ENCODE results near the gene JMJD8. TPM values are rescaled to one million over a fixed set of nuclear protein-coding genes. Genes with fewer than 3 reads are reported as not detected.
A peak's percentile ranks its signal among the peaks of the same experiment; 100 is the strongest.

Gene JMJD8
- total and polyA plus RNA-seq, 11 donors: 36.2 to 103 (median 44.1) TPM

DNA sequence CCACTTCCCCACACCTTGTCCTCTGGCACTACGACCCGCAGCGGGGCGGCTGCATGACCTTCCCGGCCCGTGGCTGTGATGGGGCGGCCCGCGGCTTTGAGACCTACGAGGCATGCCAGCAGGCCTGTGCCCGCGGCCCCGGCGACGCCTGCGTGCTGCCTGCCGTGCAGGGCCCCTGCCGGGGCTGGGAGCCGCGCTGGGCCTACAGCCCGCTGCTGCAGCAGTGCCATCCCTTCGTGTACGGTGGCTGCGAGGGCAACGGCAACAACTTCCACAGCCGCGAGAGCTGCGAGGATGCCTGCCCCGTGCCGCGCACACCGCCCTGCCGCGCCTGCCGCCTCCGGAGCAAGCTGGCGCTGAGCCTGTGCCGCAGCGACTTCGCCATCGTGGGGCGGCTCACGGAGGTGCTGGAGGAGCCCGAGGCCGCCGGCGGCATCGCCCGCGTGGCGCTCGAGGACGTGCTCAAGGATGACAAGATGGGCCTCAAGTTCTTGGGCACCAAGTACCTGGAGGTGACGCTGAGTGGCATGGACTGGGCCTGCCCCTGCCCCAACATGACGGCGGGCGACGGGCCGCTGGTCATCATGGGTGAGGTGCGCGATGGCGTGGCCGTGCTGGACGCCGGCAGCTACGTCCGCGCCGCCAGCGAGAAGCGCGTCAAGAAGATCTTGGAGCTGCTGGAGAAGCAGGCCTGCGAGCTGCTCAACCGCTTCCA is 50.6 kb downstream of the JMJD8 start:
- intact Hi-C loops (cut with DNase I): loop anchor here in 1 of 10 donors (5.0 kb wide), 1 partner anchor 36 kb away; no protein-coding TSS in a partner anchor
- Histone ChIP-seq H3K27ac (no peak overlapping the region), H3K9me3 (no peaks in the 10 kb centered on the region), H3K4me3 (no peak overlapping the region), H3K4me1 (peaks cover 3 to 53% (median 38%) of the 10 kb centered on the region in 12 donors), H3K27me3 (no peaks in the 10 kb centered on the region), H3K36me3 (peaks cover 0 to 22% (median 0%) of the 10 kb centered on the region in 9 donors)
- ATAC-seq: no peak
- TF ChIP-seq, protein P1, sequence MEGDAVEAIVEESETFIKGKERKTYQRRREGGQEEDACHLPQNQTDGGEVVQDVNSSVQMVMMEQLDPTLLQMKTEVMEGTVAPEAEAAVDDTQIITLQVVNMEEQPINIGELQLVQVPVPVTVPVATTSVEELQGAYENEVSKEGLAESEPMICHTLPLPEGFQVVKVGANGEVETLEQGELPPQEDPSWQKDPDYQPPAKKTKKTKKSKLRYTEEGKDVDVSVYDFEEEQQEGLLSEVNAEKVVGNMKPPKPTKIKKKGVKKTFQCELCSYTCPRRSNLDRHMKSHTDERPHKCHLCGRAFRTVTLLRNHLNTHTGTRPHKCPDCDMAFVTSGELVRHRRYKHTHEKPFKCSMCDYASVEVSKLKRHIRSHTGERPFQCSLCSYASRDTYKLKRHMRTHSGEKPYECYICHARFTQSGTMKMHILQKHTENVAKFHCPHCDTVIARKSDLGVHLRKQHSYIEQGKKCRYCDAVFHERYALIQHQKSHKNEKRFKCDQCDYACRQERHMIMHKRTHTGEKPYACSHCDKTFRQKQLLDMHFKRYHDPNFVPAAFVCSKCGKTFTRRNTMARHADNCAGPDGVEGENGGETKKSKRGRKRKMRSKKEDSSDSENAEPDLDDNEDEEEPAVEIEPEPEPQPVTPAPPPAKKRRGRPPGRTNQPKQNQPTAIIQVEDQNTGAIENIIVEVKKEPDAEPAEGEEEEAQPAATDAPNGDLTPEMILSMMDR (IDR thresholded peaks at IDR 0.05): no peak
- no peak for TF ChIP-seq POLR2A (IDR thresholded peaks at IDR 0.05)
- DNase-seq: peak in 2 of 5 donors; percentile 18 to 61
- 97 to 98% (median 97%) methylated on average over 68 to 74 of the region's 74 CpGs for whole genome bisulfite sequencing, 4 donors

DNA sequence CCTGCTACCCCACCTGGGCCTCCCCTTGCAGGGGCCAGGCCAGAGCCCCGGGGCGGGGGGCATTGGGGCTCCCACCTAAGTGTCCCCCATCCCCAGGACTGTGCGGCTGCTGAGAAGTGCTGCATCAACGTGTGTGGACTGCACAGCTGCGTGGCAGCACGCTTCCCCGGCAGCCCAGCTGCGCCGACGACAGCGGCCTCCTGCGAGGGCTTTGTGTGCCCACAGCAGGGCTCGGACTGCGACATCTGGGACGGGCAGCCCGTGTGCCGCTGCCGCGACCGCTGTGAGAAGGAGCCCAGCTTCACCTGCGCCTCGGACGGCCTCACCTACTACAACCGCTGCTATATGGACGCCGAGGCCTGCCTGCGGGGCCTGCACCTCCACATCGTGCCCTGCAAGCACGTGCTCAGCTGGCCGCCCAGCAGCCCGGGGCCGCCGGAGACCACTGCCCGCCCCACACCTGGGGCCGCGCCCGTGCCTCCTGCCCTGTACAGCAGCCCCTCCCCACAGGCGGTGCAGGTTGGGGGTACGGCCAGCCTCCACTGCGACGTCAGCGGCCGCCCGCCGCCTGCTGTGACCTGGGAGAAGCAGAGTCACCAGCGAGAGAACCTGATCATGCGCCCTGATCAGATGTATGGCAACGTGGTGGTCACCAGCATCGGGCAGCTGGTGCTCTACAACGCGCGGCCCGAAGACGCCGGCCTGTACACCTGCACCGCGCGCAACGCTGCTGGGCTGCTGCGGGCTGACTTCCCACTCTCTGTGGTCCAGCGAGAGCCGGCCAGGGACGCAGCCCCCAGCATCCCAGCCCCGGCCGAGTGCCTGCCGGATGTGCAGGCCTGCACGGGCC is 51.4 kb downstream of the JMJD8 start:
- Histone ChIP-seq H3K27me3 (no peaks in the 10 kb centered on the region), H3K27ac (no peak overlapping the region), H3K4me3 (no peak overlapping the region), H3K9me3 (no peaks in the 10 kb centered on the region), H3K36me3 (peaks cover 0 to 30% (median 5%) of the 10 kb centered on the region in 9 donors), H3K4me1 (peaks cover 3 to 47% (median 33%) of the 10 kb centered on the region in 12 donors)
- no peak for ATAC-seq
- WGBS, 4 donors: 94 to 96% (median 95%) methylated on average over 20 to 67 of the region's 67 CpGs
- peak in 1 of 5 donors; percentile 18 for DNase-seq
- TF ChIP-seq, protein P1 (IDR thresholded peaks at IDR 0.05): no peak
- TF ChIP-seq POLR2A (IDR thresholded peaks at IDR 0.05): no peak
- intact Hi-C loops (cut with DNase I): loop anchor here in 1 of 10 donors (5.0 kb wide), 1 partner anchor 35 kb away; no protein-coding TSS in a partner anchor

DNA sequence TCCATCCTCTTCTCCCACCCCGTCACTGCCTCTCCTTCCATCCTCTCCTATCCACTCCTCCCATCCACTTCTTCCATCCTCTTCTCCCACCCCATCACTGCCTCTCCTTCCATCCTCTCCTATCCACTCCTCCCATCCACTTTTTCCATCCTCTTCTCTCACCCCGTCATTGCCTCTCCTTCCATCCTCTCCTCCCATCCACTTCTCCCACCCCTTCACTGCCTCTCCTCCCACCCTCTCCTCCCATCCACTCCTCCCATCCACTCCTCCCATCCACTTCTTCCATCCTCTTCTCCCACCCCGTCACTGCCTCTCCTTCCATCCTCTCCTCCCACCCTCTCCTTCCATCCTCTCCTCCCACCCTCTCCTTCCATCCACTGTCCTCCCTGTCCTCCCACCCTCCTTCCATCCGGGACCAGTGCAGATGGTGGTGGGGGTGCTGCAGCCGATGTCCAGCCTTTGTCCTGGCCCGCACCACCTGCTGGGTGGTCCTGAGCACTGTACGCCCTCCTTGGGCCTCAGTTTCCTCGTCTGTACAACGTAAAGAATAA is 52.3 kb downstream of the JMJD8 start:
- H3K4me1 ChIP-seq: peaks cover 3 to 41% (median 29%) of the 10 kb centered on the region in 12 donors
- 52 to 64% (median 58%) methylated on average over 9 of the region's 9 CpGs for WGBS, 4 donors
- H3K4me3 ChIP-seq: no peak overlapping the region
- H3K9me3 ChIP-seq: no peaks in the 10 kb centered on the region
- no peaks in the 10 kb centered on the region for H3K27me3 ChIP-seq
- no peak overlapping the region for H3K27ac ChIP-seq
- DNase-seq: no peak
- intact Hi-C loops (cut with DNase I): loop anchor here in 1 of 10 donors (5.0 kb wide), 1 partner anchor 35 kb away; no protein-coding TSS in a partner anchor
- no peak for TF ChIP-seq POLR2A (IDR thresholded peaks at IDR 0.05)
- TF ChIP-seq, protein P1 (IDR thresholded peaks at IDR 0.05): no peak
- no peak for ATAC-seq
- H3K36me3 ChIP-seq: peaks cover 0 to 38% (median 5%) of the 10 kb centered on the region in 9 donors

Other genes with a start within 250 kb of the JMJD8 start
- gene CAPN15, start 156.6 kb downstream of the JMJD8 start, total RNA-seq: 10 to 100 TPM; 12.0 to 35.5 (median 20.0) TPM
- gene CAPN15, start 156.6 kb downstream of the JMJD8 start, polyA plus RNA-seq: 10 to 100 TPM; 20.8 to 26.0 TPM
- gene PRR35, start 123.9 kb downstream of the JMJD8 start, total RNA-seq: not detected
- not detected for gene PRR35, start 123.9 kb downstream of the JMJD8 start, polyA plus RNA-seq
- under 1 TPM in 8 of 9 donors, not detected in 1; 0.23 to 0.86 (median 0.56) TPM for gene NHLRC4, start 117.3 kb downstream of the JMJD8 start, total RNA-seq
- under 1 TPM; 0.46 to 0.50 TPM for gene NHLRC4, start 117.3 kb downstream of the JMJD8 start, polyA plus RNA-seq
- gene PIGQ, start 114.4 kb downstream of the JMJD8 start, total RNA-seq: 10 to 100 TPM; 16.4 to 39.5 (median 22.0) TPM
- 10 to 100 TPM; 21.8 to 35.8 TPM for gene PIGQ, start 114.4 kb downstream of the JMJD8 start, polyA plus RNA-seq
- 10 to 100 TPM; 10.2 to 17.8 (median 12.6) TPM for gene RAB40C, start 94.3 kb downstream of the JMJD8 start, total RNA-seq
- gene RAB40C, start 94.3 kb downstream of the JMJD8 start, polyA plus RNA-seq: 10 to 100 TPM; 15.2 to 22.0 TPM
- gene WFIKKN1, start 53.3 kb downstream of the JMJD8 start, total RNA-seq: 1 to 10 TPM in 1 of 9 donors, under 1 TPM in 8; 0.15 to 1.1 (median 0.25) TPM
- gene WFIKKN1, start 53.3 kb downstream of the JMJD8 start, polyA plus RNA-seq: under 1 TPM; 0.30 to 0.51 TPM
- 100 to 1,000 TPM in 2 of 9 donors, 10 to 100 TPM in 7; 39.6 to 187 (median 44.7) TPM for gene METTL26, start 48.0 kb downstream of the JMJD8 start, total RNA-seq
- 100 to 1,000 TPM; 101 to 165 TPM for gene METTL26, start 48.0 kb downstream of the JMJD8 start, polyA plus RNA-seq
- 100 to 1,000 TPM in 4 of 9 donors, 10 to 100 TPM in 5; 52.3 to 219 (median 89.5) TPM for gene MCRIP2, start 42.5 kb downstream of the JMJD8 start, total RNA-seq
- 100 to 1,000 TPM in 1 of 2 donors, 10 to 100 TPM in 1; 97.0 to 321 TPM for gene MCRIP2, start 42.5 kb downstream of the JMJD8 start, polyA plus RNA-seq
- 10 to 100 TPM in 2 of 9 donors, 1 to 10 TPM in 7; 3.7 to 17.4 (median 8.6) TPM for gene WDR90, start 35.0 kb downstream of the JMJD8 start, total RNA-seq
- gene WDR90, start 35.0 kb downstream of the JMJD8 start, polyA plus RNA-seq: 10 to 100 TPM in 1 of 2 donors, 1 to 10 TPM in 1; 5.1 to 10.9 TPM
- 100 to 1,000 TPM in 1 of 9 donors, 10 to 100 TPM in 8; 33.7 to 102 (median 83.5) TPM for gene RHOT2, start 16.2 kb downstream of the JMJD8 start, total RNA-seq
- gene RHOT2, start 16.2 kb downstream of the JMJD8 start, polyA plus RNA-seq: 100 to 1,000 TPM in 1 of 2 donors, 10 to 100 TPM in 1; 77.2 to 143 TPM
- 1 to 10 TPM in 7 of 9 donors, under 1 TPM in 2; 0.72 to 2.7 (median 1.8) TPM for gene RHBDL1, start 8.7 kb downstream of the JMJD8 start, total RNA-seq
- 1 to 10 TPM in 1 of 2 donors, under 1 TPM in 1; 0.19 to 3.6 TPM for gene RHBDL1, start 8.7 kb downstream of the JMJD8 start, polyA plus RNA-seq
- 100 to 1,000 TPM in 8 of 9 donors, 10 to 100 TPM in 1; 93.7 to 198 (median 116) TPM for gene STUB1, start 3.9 kb downstream of the JMJD8 start, total RNA-seq
- 100 to 1,000 TPM; 107 to 159 TPM for gene STUB1, start 3.9 kb downstream of the JMJD8 start, polyA plus RNA-seq
- 10 to 100 TPM in 4 of 9 donors, 1 to 10 TPM in 5; 7.0 to 16.6 (median 9.2) TPM for gene WDR24, start 6.1 kb upstream of the JMJD8 start, total RNA-seq
- gene WDR24, start 6.1 kb upstream of the JMJD8 start, polyA plus RNA-seq: 10 to 100 TPM in 1 of 2 donors, 1 to 10 TPM in 1; 5.6 to 10.5 TPM
- under 1 TPM in 3 of 9 donors, not detected in 6; 0.59 to 1.00 (median 0.60) TPM for gene FBXL16, start 21.5 kb upstream of the JMJD8 start, total RNA-seq
- under 1 TPM; 0.03 to 0.11 TPM for gene FBXL16, start 21.5 kb upstream of the JMJD8 start, polyA plus RNA-seq
- 10 to 100 TPM; 50.5 to 79.4 (median 60.7) TPM for gene METRN, start 30.8 kb upstream of the JMJD8 start, total RNA-seq
- gene METRN, start 30.8 kb upstream of the JMJD8 start, polyA plus RNA-seq: 10 to 100 TPM; 31.2 to 69.0 TPM
- gene ANTKMT, start 36.8 kb upstream of the JMJD8 start, total RNA-seq: 10 to 100 TPM; 30.2 to 48.6 (median 36.0) TPM
- gene ANTKMT, start 36.8 kb upstream of the JMJD8 start, polyA plus RNA-seq: 10 to 100 TPM; 22.9 to 42.4 TPM
- 1 to 10 TPM in 1 of 9 donors, under 1 TPM in 5, not detected in 3; 0.35 to 1.3 (median 0.54) TPM for gene CCDC78, start 42.1 kb upstream of the JMJD8 start, total RNA-seq
- 1 to 10 TPM in 1 of 2 donors, under 1 TPM in 1; 0.60 to 1.3 TPM for gene CCDC78, start 42.1 kb upstream of the JMJD8 start, polyA plus RNA-seq
- gene HAGHL, start 42.8 kb upstream of the JMJD8 start, total RNA-seq: 10 to 100 TPM in 7 of 9 donors, 1 to 10 TPM in 2; 5.0 to 16.4 (median 11.9) TPM
- gene HAGHL, start 42.8 kb upstream of the JMJD8 start, polyA plus RNA-seq: 10 to 100 TPM; 11.3 to 44.2 TPM
- 10 to 100 TPM; 21.4 to 33.1 (median 26.8) TPM for gene CIAO3, start 56.7 kb upstream of the JMJD8 start, total RNA-seq
- gene CIAO3, start 56.7 kb upstream of the JMJD8 start, polyA plus RNA-seq: 10 to 100 TPM; 36.0 to 41.5 TPM
- 10 to 100 TPM in 1 of 9 donors, under 1 TPM in 2, not detected in 6; 0.48 to 82.2 (median 0.50) TPM for gene MSLN, start 76.4 kb upstream of the JMJD8 start, total RNA-seq
- not detected for gene MSLN, start 76.4 kb upstream of the JMJD8 start, polyA plus RNA-seq
- 10 to 100 TPM in 4 of 9 donors, 1 to 10 TPM in 5; 7.1 to 19.4 (median 9.9) TPM for gene RPUSD1, start 104.0 kb upstream of the JMJD8 start, total RNA-seq
- gene RPUSD1, start 104.0 kb upstream of the JMJD8 start, polyA plus RNA-seq: 10 to 100 TPM; 12.5 to 25.7 TPM
- gene CHTF18, start 104.3 kb upstream of the JMJD8 start, total RNA-seq: 10 to 100 TPM in 2 of 9 donors, 1 to 10 TPM in 6, under 1 TPM in 1; 0.83 to 15.0 (median 4.0) TPM
- 1 to 10 TPM; 2.6 to 3.9 TPM for gene CHTF18, start 104.3 kb upstream of the JMJD8 start, polyA plus RNA-seq
- gene GNG13, start 116.4 kb upstream of the JMJD8 start, total RNA-seq: not detected
- gene GNG13, start 116.4 kb upstream of the JMJD8 start, polyA plus RNA-seq: not detected